ENCODE results near the gene MAL. TPM values are rescaled to one million over a fixed set of nuclear protein-coding genes. Genes with fewer than 3 reads are reported as not detected.

The MAL gene
- total and polyA plus RNA-seq, 2 experiments from 2014 or later = 0.24 to 0.31 TPM

DNA sequence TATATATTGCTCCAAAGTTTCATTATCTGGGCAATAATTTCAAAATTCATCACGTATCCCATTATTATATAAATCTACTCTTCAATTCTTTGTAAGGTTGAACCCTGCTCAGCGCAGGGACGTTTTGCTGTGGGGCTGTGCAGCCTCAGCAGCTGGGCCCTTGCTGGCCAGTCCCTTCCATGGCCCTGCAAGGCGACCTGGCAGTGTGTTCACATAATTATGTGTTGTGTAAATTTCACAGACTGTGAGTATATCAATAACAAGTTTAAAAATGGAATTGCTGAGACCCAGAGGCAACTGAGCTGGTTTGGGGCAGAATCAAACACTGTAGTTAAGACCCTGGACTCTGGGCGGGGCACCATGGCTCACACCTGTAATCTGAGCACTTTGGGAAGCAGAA, 16.1 kb upstream of the MAL start (continued):
- TF ChIP-seq, protein P1, sequence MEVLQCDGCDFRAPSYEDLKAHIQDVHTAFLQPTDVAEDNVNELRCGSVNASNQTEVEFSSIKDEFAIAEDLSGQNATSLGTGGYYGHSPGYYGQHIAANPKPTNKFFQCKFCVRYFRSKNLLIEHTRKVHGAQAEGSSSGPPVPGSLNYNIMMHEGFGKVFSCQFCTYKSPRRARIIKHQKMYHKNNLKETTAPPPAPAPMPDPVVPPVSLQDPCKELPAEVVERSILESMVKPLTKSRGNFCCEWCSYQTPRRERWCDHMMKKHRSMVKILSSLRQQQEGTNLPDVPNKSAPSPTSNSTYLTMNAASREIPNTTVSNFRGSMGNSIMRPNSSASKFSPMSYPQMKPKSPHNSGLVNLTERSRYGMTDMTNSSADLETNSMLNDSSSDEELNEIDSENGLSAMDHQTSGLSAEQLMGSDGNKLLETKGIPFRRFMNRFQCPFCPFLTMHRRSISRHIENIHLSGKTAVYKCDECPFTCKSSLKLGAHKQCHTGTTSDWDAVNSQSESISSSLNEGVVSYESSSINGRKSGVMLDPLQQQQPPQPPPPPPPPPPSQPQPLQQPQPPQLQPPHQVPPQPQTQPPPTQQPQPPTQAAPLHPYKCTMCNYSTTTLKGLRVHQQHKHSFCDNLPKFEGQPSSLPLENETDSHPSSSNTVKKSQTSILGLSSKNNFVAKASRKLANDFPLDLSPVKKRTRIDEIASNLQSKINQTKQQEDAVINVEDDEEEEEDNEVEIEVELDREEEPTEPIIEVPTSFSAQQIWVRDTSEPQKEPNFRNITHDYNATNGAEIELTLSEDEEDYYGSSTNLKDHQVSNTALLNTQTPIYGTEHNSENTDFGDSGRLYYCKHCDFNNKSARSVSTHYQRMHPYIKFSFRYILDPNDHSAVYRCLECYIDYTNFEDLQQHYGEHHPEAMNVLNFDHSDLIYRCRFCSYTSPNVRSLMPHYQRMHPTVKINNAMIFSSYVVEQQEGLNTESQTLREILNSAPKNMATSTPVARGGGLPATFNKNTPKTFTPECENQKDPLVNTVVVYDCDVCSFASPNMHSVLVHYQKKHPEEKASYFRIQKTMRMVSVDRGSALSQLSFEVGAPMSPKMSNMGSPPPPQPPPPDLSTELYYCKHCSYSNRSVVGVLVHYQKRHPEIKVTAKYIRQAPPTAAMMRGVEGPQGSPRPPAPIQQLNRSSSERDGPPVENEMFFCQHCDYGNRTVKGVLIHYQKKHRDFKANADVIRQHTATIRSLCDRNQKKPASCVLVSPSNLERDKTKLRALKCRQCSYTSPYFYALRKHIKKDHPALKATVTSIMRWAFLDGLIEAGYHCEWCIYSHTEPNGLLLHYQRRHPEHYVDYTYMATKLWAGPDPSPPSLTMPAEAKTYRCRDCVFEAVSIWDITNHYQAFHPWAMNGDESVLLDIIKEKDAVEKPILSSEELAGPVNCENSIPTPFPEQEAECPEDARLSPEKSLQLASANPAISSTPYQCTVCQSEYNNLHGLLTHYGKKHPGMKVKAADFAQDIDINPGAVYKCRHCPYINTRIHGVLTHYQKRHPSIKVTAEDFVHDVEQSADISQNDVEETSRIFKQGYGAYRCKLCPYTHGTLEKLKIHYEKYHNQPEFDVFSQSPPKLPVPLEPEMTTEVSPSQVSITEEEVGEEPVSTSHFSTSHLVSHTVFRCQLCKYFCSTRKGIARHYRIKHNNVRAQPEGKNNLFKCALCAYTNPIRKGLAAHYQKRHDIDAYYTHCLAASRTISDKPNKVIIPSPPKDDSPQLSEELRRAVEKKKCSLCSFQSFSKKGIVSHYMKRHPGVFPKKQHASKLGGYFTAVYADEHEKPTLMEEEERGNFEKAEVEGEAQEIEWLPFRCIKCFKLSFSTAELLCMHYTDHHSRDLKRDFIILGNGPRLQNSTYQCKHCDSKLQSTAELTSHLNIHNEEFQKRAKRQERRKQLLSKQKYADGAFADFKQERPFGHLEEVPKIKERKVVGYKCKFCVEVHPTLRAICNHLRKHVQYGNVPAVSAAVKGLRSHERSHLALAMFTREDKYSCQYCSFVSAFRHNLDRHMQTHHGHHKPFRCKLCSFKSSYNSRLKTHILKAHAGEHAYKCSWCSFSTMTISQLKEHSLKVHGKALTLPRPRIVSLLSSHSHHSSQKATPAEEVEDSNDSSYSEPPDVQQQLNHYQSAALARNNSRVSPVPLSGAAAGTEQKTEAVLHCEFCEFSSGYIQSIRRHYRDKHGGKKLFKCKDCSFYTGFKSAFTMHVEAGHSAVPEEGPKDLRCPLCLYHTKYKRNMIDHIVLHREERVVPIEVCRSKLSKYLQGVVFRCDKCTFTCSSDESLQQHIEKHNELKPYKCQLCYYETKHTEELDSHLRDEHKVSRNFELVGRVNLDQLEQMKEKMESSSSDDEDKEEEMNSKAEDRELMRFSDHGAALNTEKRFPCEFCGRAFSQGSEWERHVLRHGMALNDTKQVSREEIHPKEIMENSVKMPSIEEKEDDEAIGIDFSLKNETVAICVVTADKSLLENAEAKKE (CRISPR knock-in tag; IDR thresholded peaks at IDR 0.05) = no peak
- TF ChIP-seq, protein P2, sequence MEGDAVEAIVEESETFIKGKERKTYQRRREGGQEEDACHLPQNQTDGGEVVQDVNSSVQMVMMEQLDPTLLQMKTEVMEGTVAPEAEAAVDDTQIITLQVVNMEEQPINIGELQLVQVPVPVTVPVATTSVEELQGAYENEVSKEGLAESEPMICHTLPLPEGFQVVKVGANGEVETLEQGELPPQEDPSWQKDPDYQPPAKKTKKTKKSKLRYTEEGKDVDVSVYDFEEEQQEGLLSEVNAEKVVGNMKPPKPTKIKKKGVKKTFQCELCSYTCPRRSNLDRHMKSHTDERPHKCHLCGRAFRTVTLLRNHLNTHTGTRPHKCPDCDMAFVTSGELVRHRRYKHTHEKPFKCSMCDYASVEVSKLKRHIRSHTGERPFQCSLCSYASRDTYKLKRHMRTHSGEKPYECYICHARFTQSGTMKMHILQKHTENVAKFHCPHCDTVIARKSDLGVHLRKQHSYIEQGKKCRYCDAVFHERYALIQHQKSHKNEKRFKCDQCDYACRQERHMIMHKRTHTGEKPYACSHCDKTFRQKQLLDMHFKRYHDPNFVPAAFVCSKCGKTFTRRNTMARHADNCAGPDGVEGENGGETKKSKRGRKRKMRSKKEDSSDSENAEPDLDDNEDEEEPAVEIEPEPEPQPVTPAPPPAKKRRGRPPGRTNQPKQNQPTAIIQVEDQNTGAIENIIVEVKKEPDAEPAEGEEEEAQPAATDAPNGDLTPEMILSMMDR (conservative IDR thresholded peaks at IDR 0.05; ENCODE audit: low read depth in 2 of 2) = no peak
- TF ChIP-seq STAT1 (IDR thresholded peaks at IDR 0.05; ENCODE audit: unreplicated experiment) = no peak
- TF ChIP-seq EZH2 (IDR thresholded peaks at IDR 0.05; ENCODE audit: low read depth, unreplicated experiment) = no peak
- TF ChIP-seq CREB1 (CRISPR knock-in tag; IDR thresholded peaks at IDR 0.05; ENCODE audit: low read depth) = no peak
- no peak for TF ChIP-seq ZNF331 (CRISPR knock-in tag; IDR thresholded peaks at IDR 0.05; ENCODE audit: low read depth)
- TF ChIP-seq, protein P3, sequence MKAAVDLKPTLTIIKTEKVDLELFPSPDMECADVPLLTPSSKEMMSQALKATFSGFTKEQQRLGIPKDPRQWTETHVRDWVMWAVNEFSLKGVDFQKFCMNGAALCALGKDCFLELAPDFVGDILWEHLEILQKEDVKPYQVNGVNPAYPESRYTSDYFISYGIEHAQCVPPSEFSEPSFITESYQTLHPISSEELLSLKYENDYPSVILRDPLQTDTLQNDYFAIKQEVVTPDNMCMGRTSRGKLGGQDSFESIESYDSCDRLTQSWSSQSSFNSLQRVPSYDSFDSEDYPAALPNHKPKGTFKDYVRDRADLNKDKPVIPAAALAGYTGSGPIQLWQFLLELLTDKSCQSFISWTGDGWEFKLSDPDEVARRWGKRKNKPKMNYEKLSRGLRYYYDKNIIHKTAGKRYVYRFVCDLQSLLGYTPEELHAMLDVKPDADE (IDR thresholded peaks at IDR 0.05) = no peak
